ENCODE measurements around the gene GPR152. TPM values are rescaled to one million over a fixed set of nuclear protein-coding genes. Genes with fewer than 3 reads are reported as not detected.

The GPR152 gene
- total RNA-seq, 1 experiment from 2014 or later, result not detected

- Histone ChIP-seq H3K27ac (ENCODE audit: insufficient read length, low read depth, low read length) (no peak overlapping the region), H2BK12ac (ENCODE audit: insufficient read length, low read depth, low read length) (no peak overlapping the region), H4K20me1 (ENCODE audit: control insufficient read depth, insufficient read depth, insufficient read length) (no peaks in the 10 kb centered on the region), H3K23me2 (ENCODE audit: insufficient read length, low read depth, low read length, poor library complexity, severe bottlenecking) (peaks cover 5% of the 10 kb centered on the region), H2BK5ac (ENCODE audit: insufficient read length, low read length) (no peak overlapping the region), H2BK20ac (ENCODE audit: low read depth, low read length, poor library complexity, severe bottlenecking) (no peak overlapping the region), H3K4me1 (ENCODE audit: insufficient read depth, low read length) (no peaks in the 10 kb centered on the region), H3K27me3 (ENCODE audit: insufficient read depth, low read length) (no peaks in the 10 kb centered on the region), H3K23ac (ENCODE audit: insufficient read length, low read depth, low read length) (no peak overlapping the region), H3K9ac (ENCODE audit: extremely low read depth, insufficient read length, low read length) (no peak overlapping the region), H4K8ac (replicated peaks; ENCODE audit: insufficient read length, low read depth, low read length) (no peak overlapping the region), H2BK15ac (ENCODE audit: low read depth, low read length) (no peak overlapping the region), H3K56ac (ENCODE audit: insufficient read length, low read depth, low read length) (no peak overlapping the region), H2AFZ (ENCODE audit: low read length) (no peak overlapping the region), H3K9me3 (ENCODE audit: control insufficient read depth, low read depth, low read length) (no peaks in the 10 kb centered on the region), H4K5ac (ENCODE audit: insufficient read length, low read depth, low read length) (no peak overlapping the region), H3K79me1 (ENCODE audit: insufficient read depth, low read depth, low read length, poor library complexity, severe bottlenecking) (no peaks in the 10 kb centered on the region), H3K79me2 (ENCODE audit: insufficient read depth, low read length) (no peaks in the 10 kb centered on the region), H2AK5ac (ENCODE audit: insufficient read length, low read length) (no peak overlapping the region), H3T11ph (ENCODE audit: low read length) (no peak overlapping the region), H3K14ac (ENCODE audit: insufficient read depth, low read length) (no peak overlapping the region), H3K4ac (ENCODE audit: low read depth, low read length) (no peak overlapping the region; the same call in 1 of the 2 replicates), H3K4me2 (ENCODE audit: insufficient read depth, insufficient read length, low read length) (no peak overlapping the region), H2BK120ac (ENCODE audit: low read depth, low read length, poor library complexity, severe bottlenecking) (no peak overlapping the region), H3K18ac (ENCODE audit: insufficient read length, low read depth, low read length) (no peak overlapping the region), H4K91ac (ENCODE audit: insufficient read length, low read depth, low read length) (no peak overlapping the region)
- WGBS (ENCODE audit: extremely low coverage, insufficient read length, low lambda C conversion rate), result no CpG with 5 or more reads among the region's 25 CpGs
- no peak overlapping the region for H3K27ac Mint-ChIP-seq
- TF ChIP-seq CTCF (conservative IDR thresholded peaks at IDR 0.05), result no peak
- no peaks in the 10 kb centered on the region for H3K4me1 Mint-ChIP-seq
- no peaks in the 10 kb centered on the region for H3K36me3 Mint-ChIP-seq (ENCODE audit: insufficient read depth in 1 of 3, low read depth in 3 of 3)
- no peak for DNase-seq
- no peak overlapping the region for H3K4me3 Mint-ChIP-seq
- peaks cover 17% of the 10 kb centered on the region for H3K27me3 Mint-ChIP-seq (ENCODE audit: low read depth)
- H3K9me3 Mint-ChIP-seq, result no peaks in the 10 kb centered on the region; a peak in 1 of 5 replicates
These were observed 3.7 kb upstream of the GPR152 start for GRCh38 chr11:67456068-67456705.
